GM21526 (cell line): ENCODE data around the gene STN1.

Experiments used
- ATAC-seq: cut with Tn5 transposase; IDR thresholded peaks from one replicate; pipeline ENCODE4 v1.9.1; 2021; ENCODE audit warnings: moderate library complexity; ENCODE audit not compliant: unreplicated experiment, low FRiP score

The STN1 gene

DNA sequence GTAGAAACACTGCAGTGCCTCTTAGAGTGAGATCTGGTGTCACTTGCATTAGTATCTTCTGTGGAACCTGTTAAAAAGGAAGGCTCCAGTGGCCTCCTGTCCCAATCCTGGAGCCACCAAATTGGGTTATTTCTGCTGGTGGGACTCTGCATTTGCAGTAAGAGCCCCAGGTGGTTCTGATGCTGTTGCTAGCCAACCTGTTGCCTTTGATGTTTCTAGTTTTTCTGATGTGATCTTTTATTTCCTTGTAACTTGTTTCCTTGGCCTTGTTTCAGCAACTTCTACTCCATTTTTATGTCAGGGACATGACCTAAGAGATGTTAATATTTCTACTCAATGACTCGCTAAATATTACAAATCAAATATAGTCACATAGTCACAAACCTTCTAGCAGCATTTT, 12.5 kb upstream of the STN1 start:
- ATAC-seq = no peak

- ATAC-seq = no peak
These were observed 11.5 kb upstream of the STN1 start for GRCh38 chr10:103929381-103929921.

DNA sequence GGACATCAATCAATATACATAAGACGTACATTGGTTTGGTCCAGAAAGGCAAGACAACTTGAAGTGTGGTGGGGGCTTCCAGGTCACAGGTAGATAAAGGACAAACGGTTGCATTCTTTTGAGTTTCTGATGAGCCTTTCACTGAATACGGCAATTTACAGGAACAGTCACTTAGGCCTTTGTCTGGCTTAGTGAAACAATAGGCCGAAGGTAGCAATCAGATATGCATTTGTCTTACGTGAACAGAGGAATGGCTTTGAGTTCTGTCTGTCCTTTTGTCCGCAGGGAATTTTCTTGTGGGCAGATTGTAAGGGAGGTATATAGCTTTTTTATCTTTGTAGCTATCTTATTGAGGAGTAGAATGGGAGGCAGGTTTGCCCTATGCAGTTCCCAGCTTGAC, 10.8 kb upstream of the STN1 start:
- no peak for ATAC-seq

GRCh38 chr10:103926722-103927319, 8.8 kb upstream of the STN1 start:
- no peak for ATAC-seq

GRCh38 chr10:103925591-103925990, 7.6 kb upstream of the STN1 start:
- ATAC-seq = no peak

- no peak for ATAC-seq
These were observed 5.5 kb upstream of the STN1 start for GRCh38 chr10:103923502-103923901.

- no peak for ATAC-seq
These were observed 4.7 kb upstream of the STN1 start for GRCh38 chr10:103922659-103923058.

DNA sequence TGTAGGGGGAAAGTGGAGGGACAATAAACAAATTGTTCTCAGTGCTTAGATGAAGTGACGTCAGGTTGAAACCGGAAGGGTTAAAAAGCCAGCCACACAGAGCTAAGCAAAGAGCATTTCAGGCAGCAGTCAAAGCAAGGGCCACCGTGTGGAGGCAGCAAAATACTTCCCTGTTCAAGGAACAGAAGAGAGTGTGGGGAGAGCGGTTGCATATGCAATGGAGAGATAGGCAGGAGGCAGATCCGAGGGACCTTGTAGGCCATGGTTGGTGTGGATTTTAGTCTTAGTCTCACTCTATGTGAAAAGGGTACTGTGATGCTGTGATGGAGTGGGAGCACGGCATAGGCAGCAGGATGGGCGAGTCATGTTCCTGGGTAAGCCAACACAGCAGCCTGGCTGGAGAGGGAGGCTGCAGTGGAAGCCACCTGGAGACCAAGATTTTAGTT, 3.8 kb upstream of the STN1 start:
- no peak for ATAC-seq

GRCh38 chr10:103921248-103921647, 3.3 kb upstream of the STN1 start:
- ATAC-seq = no peak

GRCh38 chr10:103919648-103920025, 1.7 kb upstream of the STN1 start:
- no peak for ATAC-seq

DNA sequence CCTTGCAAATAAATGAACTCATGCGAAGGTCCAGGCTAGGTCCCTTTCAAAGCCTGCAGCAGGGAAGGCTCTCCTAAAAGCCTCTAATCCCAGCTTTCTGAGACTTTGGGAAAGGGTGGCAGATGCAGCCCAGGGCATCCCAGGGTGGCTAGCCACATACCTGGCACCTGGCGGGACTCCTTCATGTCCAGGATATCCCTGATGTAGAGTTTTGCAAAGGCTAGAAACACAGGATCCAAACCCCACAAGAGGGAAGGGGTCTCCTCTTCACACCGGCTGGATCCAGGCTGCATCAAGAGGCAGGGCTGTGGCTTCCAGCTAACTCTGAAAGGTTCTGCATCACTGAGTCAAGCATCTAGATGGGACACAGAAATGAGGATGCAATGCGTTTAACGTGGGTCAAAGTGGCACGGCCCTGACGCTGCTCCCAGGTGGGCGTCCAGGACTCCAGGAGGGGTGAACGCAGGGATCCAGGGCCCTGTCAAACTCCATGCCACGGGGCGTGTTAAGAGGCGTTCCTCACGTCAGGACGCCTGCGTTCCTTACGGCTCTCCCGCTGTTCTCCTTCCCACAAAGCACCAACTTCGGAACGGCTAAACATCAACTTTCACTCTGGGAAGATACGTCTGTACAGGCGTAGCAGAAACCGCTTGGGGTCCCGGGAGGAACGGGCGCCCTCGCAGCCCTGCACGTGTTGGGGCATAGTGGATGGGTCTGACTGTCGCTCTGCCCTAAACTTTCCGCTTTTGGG, 507 bp downstream of the STN1 start:
- ATAC-seq = peak; percentile 23

GRCh38 chr10:103916876-103917275, 1.1 kb downstream of the STN1 start:
- no peak for ATAC-seq

- no peak for ATAC-seq
These were observed 1.7 kb downstream of the STN1 start for GRCh38 chr10:103916254-103916653.

DNA sequence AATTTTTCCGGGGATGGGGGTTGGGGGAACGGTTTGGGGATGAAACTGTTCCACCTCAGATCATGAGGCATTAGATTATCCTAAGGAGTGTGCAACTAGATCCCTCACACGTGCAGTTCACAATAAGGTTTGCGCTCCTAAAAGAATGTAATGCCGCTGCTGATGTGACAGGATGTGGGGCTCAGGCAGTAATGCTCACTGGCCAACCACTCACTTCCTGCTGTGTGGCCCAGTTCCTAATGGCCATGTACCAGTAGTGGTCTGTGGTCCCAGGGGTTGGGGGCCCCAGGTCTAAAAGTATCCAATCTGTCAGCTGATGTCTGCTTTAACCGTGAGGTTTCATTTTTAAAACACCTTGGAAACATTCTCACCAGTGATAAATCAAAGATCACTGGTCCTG, 2.2 kb downstream of the STN1 start:
- ATAC-seq = no peak

DNA sequence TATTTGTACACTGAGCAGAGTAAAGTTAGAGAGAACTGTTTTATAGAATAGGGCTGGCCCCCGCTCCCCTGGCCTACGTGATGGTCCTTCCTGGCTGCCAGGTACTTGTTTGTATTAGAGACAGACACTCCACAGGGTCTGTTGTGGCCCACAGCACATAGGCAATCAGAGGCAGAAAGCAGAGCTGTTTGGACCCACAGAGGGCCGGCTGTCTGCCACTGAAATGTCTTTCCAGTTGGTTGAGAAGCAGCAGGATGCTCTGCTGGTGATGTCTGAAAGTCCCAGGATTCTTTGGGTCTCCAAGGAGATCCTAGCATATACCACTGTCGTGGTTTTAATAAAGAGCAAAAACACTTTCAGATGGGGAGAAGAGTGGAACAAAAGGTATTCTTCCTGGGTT, 5.2 kb downstream of the STN1 start:
- no peak for ATAC-seq

DNA sequence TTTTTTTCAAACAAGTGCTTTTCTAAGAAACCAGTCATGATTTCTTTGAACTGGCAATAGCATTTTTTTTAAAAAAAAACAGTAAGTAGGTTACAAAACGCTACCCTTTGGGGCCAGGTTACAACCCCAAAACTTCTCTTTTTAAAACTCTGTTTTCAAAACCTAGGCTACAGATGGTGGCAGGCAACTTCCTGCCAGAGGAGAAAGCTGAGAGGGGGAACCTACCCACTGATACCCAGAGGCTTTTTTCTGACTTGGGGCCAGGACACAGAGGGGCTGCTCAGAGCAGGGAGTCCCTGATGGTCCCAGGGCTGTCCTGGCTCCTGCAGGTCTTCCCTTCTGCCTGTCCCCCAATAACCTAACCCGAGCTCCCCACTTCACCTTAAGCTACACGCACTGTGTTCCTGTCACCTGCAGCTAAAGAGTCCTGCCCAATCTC, 6.9 kb downstream of the STN1 start:
- no peak for ATAC-seq

- no peak for ATAC-seq
These were observed 7.5 kb downstream of the STN1 start for GRCh38 chr10:103910442-103911012.

DNA sequence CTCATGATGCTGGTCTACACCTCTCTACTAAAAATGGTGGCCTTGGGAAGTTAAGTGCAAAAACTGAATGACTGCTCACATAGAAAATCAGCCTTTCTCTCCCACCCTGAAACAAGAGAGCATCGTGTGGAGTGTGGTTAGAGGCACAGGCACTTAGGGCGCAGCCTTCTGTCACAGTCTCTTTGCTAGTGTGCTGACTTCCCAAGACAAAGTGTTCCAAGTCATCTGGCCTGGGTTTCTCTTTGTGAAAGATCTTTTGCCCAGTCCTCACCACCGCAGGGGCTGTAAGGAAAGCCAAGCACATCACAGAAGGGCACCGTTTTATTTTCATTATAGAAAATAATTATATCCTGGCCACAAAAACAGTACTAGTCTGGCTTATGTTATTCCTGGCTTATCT, 12.5 kb downstream of the STN1 start:
- no peak for ATAC-seq

- no peak for ATAC-seq
These were observed 16.7 kb downstream of the STN1 start for GRCh38 chr10:103901299-103901698.

GRCh38 chr10:103899312-103899711, 18.7 kb downstream of the STN1 start:
- no peak for ATAC-seq

- no peak for ATAC-seq
These were observed 20.7 kb downstream of the STN1 start for GRCh38 chr10:103897241-103897774.
